Subcutaneous abdominal adipose tissue (tissue), 5 donors: ENCODE data around the gene ARVCF.

Source experiments
- H3K27ac ChIP-seq: one replicate; pipeline ENCODE4 v1.7.0; 2013; ENCODE audit warnings: low read depth, mild to moderate bottlenecking, inconsistent platforms, low read length, moderate library complexity
- H3K27me3 ChIP-seq, 5 donors: one replicate each; pipeline ENCODE4 v1.7.0; 2013; ENCODE audit warnings: low read length in 5 of 5, inconsistent platforms in 1 of 5; ENCODE audit not compliant: control insufficient read depth in 5 of 5, insufficient read depth in 4 of 5
- H3K36me3 ChIP-seq, 5 donors: one replicate each; pipeline ENCODE4 v1.7.0; 2013; ENCODE audit warnings: low read length in 5 of 5; ENCODE audit not compliant: control insufficient read depth in 5 of 5, insufficient read depth in 5 of 5
- H3K4me1 ChIP-seq, 5 donors: one replicate each; pipeline ENCODE4 v1.7.0; 2013; ENCODE audit warnings: low read length in 5 of 5, mild to moderate bottlenecking in 3 of 5, moderate library complexity in 1 of 5; ENCODE audit not compliant: control insufficient read depth in 5 of 5, insufficient read depth in 5 of 5
- H3K4me3 ChIP-seq, 5 donors: one replicate each; pipeline ENCODE4 v1.7.0; 2013; ENCODE audit warnings: low read length in 5 of 5, low read depth in 1 of 5
- H3K9ac ChIP-seq, 5 donors: one replicate each; pipeline ENCODE4 v1.7.0; 2013; ENCODE audit warnings: low read length in 5 of 5, mild to moderate bottlenecking in 4 of 5, moderate library complexity in 3 of 5
- H3K9me3 ChIP-seq, 5 donors: one replicate each; pipeline ENCODE4 v1.7.0; 2013; ENCODE audit warnings: low read length in 5 of 5; ENCODE audit not compliant: control insufficient read depth in 5 of 5
- donor health status: healthy.
- donor health status: healthy.
- donor health status: healthy.
- donor health status: healthy.
- donor health status: healthy.

ARVCF gene

GRCh38 chr22:20060700-20061480 is 44.3 kb upstream of the ARVCF start:
- Histone ChIP-seq H3K27ac (no peak overlapping the region), H3K4me1 (peaks cover 0 to 13% (median 3%) of the 10 kb centered on the region in 5 donors), H3K36me3 (peaks cover 0 to 88% (median 72%) of the 10 kb centered on the region in 5 donors), H3K27me3 (no peaks in the 10 kb centered on the region), H3K9me3 (no peaks in the 10 kb centered on the region), H3K4me3 (no peak overlapping the region), H3K9ac (peak overlapping the region in 1 of 5 donors; percentile 28)

GRCh38 chr22:20058989-20059770 is 42.6 kb upstream of the ARVCF start:
- Histone ChIP-seq H3K27ac (no peak overlapping the region), H3K36me3 (peaks cover 0 to 90% (median 75%) of the 10 kb centered on the region in 5 donors), H3K9ac (no peak overlapping the region), H3K9me3 (no peaks in the 10 kb centered on the region), H3K4me3 (no peak overlapping the region), H3K4me1 (peaks cover 0 to 13% (median 3%) of the 10 kb centered on the region in 5 donors), H3K27me3 (no peaks in the 10 kb centered on the region)

- Histone ChIP-seq H3K4me1 (peaks cover 0 to 13% (median 6%) of the 10 kb centered on the region in 5 donors), H3K27ac (no peak overlapping the region), H3K9me3 (no peaks in the 10 kb centered on the region), H3K27me3 (no peaks in the 10 kb centered on the region), H3K9ac (no peak overlapping the region), H3K36me3 (peaks cover 0 to 91% (median 78%) of the 10 kb centered on the region in 5 donors), H3K4me3 (no peak overlapping the region)
Observed at GRCh38 chr22:20057596-20058268, 41.1 kb upstream of the ARVCF start.

- H3K36me3 ChIP-seq, result peaks cover 0 to 91% (median 78%) of the 10 kb centered on the region in 5 donors
- no peak overlapping the region for H3K9ac ChIP-seq
Observed at GRCh38 chr22:20056696-20057386, 40.2 kb upstream of the ARVCF start.

GRCh38 chr22:20056161-20056560 is 39.5 kb upstream of the ARVCF start:
- no peaks in the 10 kb centered on the region for H3K9me3 ChIP-seq
- peaks cover 0 to 88% (median 74%) of the 10 kb centered on the region in 5 donors for H3K36me3 ChIP-seq
- H3K9ac ChIP-seq, result no peak overlapping the region
- H3K27ac ChIP-seq, result no peak overlapping the region
- H3K4me3 ChIP-seq, result no peak overlapping the region
- H3K4me1 ChIP-seq, result peaks cover 0 to 6% (median 2%) of the 10 kb centered on the region in 5 donors
- no peaks in the 10 kb centered on the region for H3K27me3 ChIP-seq

More at GRCh38 chr22:20056696-20057386, 40.2 kb upstream of the ARVCF start:
- Histone ChIP-seq H3K27me3 (no peaks in the 10 kb centered on the region), H3K4me3 (no peak overlapping the region), H3K9me3 (no peaks in the 10 kb centered on the region), H3K27ac (no peak overlapping the region), H3K4me1 (peaks cover 0 to 10% (median 6%) of the 10 kb centered on the region in 5 donors)

- H3K27ac ChIP-seq, result no peak overlapping the region
- H3K4me1 ChIP-seq, result peaks cover 0 to 6% (median 0%) of the 10 kb centered on the region in 5 donors
- H3K27me3 ChIP-seq, result no peaks in the 10 kb centered on the region
- no peaks in the 10 kb centered on the region for H3K9me3 ChIP-seq
- peaks cover 0 to 83% (median 70%) of the 10 kb centered on the region in 5 donors for H3K36me3 ChIP-seq
- no peak overlapping the region for H3K4me3 ChIP-seq
- no peak overlapping the region for H3K9ac ChIP-seq
Observed at GRCh38 chr22:20055654-20056053, 39.0 kb upstream of the ARVCF start.

GRCh38 chr22:20055144-20055543 is 38.5 kb upstream of the ARVCF start:
- Histone ChIP-seq H3K27ac (no peak overlapping the region), H3K9me3 (no peaks in the 10 kb centered on the region), H3K27me3 (no peaks in the 10 kb centered on the region), H3K4me1 (peaks cover 0 to 6% (median 0%) of the 10 kb centered on the region in 5 donors), H3K36me3 (peaks cover 0 to 78% (median 67%) of the 10 kb centered on the region in 5 donors), H3K9ac (no peak overlapping the region), H3K4me3 (no peak overlapping the region)

GRCh38 chr22:20054485-20054884 is 37.9 kb upstream of the ARVCF start:
- H3K27ac ChIP-seq, result no peak overlapping the region
- H3K4me1 ChIP-seq, result peaks cover 0 to 6% (median 0%) of the 10 kb centered on the region in 5 donors
- H3K36me3 ChIP-seq, result peaks cover 0 to 78% (median 67%) of the 10 kb centered on the region in 5 donors
- no peaks in the 10 kb centered on the region for H3K9me3 ChIP-seq
- H3K9ac ChIP-seq, result no peak overlapping the region
- no peaks in the 10 kb centered on the region for H3K27me3 ChIP-seq
- H3K4me3 ChIP-seq, result no peak overlapping the region

GRCh38 chr22:20054034-20054427 is 37.4 kb upstream of the ARVCF start:
- Histone ChIP-seq H3K27ac (no peak overlapping the region), H3K36me3 (peaks cover 0 to 76% (median 64%) of the 10 kb centered on the region in 5 donors), H3K4me1 (peaks cover 0 to 6% (median 0%) of the 10 kb centered on the region in 5 donors), H3K4me3 (no peak overlapping the region), H3K9me3 (no peaks in the 10 kb centered on the region), H3K9ac (no peak overlapping the region), H3K27me3 (no peaks in the 10 kb centered on the region)
